Stimulated activated CD8-positive, alpha-beta memory T cell treated with anti-CD3 and anti-CD28 coated beads, Interleukin-2, amount 100 ng/mL, for 1 hour (primary cell): ENCODE data around the gene ASZ1.

Source experiments
- DNase-seq, 2 donors: peaks; one replicate each; pipeline ENCODE4 v3.0.0-alpha.2; 2020; ENCODE audit warnings: low read depth in 2 of 2

The ASZ1 gene

DNA sequence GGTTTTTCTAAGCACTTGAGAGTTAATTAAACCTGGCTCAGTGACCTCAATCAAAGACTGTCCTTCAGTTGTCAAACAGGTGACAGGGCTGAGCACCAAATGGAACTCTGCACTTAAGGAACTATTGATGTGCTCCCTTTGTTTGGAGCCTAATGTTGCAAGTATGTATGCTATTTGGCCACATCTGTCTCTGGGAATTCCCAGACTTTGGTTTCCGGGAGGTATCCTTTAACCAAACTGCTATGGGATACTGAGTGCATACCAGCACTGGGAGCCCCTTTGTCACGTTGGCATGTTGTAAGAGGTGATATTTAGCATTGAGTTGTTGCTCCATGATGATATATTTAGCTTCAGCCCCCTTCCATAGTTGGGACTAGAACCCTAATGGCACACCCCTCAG lies 25.2 kb downstream of the ASZ1 start:
- no peak for DNase-seq

- DNase-seq = no peak
Observed at GRCh38 chr7:117401293-117402002, 25.8 kb downstream of the ASZ1 start.

DNA sequence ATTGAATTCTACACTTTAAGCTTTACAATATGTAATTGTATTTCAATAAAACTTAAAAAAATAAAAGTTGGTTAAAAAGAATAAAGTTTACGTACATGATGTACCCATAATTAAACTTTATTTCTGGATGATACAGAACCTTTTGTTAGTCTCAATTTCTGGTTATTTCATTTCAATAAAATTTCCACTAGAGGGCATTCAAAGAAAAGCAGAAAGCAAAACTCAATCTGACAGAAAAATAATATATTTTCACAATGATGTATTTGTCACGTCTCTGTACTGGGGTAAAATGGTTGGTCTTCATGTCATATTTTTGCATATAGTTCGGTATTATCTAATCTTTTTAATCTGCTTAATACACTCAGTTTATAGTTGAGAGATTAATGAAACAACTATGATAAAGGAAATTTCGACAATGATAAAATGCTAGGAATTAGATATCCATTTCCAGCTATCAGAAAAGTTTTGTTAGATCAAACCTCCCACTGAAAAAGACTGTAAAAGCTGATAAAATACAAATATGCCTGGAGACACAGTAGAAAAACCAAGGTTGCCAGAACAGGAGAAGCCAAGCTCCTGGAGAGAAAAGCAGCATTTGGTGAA lies 27.4 kb downstream of the ASZ1 start:
- DNase-seq = no peak

- DNase-seq = no peak
Observed at GRCh38 chr7:117395743-117396142, 31.6 kb downstream of the ASZ1 start.

GRCh38 chr7:117393781-117394180 lies 33.5 kb downstream of the ASZ1 start:
- no peak for DNase-seq

DNA sequence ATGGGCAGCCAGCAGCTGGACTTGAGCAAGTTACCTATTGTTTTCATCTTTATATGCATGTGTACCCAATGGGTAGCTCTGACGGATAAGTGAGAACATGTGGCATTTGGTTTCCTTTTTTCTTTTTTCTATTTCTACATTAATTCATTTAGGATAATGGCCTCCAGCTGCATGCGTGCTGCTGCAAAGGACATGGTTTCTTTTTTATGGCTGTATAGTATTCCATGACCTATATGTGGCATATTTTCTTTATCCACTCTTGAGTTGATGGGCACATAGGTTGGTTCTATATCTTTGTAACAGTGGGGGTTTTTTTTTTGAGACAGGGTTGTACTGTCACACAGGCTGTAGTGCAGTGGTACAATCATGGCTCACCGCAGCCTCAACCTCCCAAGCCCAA lies 37.4 kb downstream of the ASZ1 start:
- DNase-seq = no peak

GRCh38 chr7:117386110-117386706 lies 41.1 kb downstream of the ASZ1 start:
- no peak for DNase-seq

DNA sequence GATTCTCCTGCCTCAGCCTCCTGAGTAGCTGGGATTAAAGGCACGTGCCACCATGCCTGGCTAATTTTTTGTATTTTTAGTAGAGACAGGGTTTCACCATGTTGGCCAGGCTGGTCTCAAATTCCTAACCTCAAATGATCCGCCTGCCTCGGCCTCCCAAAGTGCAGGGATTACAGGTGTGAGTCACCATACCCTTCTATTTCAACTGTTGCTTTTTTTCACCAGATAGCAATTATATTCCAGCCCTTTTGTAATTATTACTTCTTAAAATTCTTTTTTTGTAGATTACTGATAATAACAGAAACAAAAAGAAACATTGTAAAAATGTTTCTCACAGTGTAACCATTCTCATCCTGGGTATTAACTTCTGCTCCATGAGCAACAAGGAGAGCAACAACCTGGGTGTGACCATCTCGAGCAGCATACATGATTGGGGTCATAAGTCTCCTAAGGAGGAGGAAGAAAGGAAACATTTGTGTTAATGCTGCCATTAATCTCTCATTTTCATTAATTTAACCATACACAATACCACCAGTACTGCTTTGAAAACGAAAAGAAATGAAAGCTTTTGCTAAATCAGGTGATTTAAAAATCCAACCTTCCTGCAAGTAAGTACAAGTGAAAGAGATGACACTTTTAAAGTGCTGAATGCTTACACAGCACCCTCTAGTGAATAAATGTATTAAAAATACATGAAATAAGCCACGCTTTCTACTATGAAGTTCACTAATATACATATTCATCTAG lies 41.8 kb downstream of the ASZ1 start:
- DNase-seq = no peak

DNA sequence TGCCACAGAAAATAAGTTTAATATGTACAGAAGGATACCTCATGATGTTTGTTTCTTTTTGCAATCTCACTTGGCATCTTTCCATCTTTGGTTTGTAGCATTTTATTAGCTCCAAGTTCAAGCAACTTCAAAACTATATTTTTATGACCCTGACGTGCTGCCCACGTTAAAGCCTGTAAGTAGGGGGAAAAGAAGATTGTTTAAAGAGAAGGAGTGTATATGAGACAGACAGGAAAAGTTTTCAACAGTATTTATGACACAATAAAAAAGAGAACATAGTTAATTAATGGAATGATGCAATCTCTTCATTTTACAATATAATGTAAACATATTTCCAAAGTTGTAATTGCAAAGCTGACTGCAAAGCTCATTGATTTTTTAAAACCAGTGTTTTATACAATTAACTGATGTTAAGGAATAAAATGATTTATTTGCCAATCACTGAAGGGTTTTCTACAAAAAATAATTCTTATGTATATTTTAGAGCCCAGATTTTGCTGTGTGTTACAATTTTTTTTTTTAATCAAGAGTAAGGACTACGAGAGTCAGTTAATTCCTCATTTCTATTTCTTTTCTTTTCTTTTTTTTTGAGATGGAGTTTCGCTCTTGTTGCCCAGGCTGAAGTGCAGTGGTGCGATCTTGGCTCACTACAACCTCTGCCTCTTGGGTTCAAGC lies 42.5 kb downstream of the ASZ1 start:
- DNase-seq = no peak

DNA sequence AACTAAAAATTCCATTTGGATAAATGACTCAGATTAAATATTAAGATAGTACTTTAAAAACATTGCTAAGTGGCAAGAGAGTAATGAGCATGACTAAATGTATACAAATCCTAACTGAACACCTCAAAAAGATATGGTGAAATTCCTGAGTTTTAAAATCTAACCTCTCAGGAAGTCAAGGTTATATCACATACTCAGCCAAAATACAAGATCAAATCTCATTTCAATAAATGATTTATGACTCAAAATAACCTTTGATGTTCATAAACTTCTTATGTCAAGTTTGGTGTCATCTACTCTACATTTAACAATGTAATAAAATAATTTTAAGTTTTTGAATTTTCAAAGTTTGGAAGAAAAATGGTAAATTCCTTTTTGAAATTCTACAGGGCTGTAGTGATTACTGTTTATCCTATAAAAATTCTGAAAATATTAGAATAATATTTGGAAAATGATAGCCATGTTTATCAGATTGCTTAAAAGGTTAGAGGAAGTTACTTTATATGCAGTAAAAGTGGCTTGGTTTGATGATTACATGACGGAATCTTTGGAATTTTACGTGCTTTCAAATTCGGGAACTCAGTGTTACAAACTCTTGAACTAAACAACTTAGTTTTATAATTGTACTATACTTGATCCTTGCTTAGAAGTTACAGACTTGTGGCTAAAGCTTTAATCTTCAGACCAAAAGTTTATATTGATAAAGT lies 43.7 kb downstream of the ASZ1 start:
- DNase-seq = no peak

DNA sequence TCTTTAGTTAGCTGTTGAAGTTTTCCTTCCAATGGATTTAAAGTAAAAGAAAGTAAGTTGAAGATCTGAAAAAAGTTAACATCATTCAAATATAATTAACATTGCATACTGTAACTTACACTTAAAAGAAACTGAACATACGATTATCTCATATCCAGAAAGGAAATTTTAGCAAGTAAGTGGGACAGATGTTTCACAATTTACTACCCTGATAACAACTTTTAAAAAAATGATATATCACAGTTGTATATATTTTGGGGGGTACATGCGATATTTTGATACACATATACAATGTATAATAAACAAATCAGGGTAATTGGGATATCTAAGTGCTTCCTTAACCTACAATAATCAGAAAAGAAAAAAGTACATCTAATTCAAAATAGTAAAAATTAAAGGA lies 44.2 kb downstream of the ASZ1 start:
- no peak for DNase-seq

DNA sequence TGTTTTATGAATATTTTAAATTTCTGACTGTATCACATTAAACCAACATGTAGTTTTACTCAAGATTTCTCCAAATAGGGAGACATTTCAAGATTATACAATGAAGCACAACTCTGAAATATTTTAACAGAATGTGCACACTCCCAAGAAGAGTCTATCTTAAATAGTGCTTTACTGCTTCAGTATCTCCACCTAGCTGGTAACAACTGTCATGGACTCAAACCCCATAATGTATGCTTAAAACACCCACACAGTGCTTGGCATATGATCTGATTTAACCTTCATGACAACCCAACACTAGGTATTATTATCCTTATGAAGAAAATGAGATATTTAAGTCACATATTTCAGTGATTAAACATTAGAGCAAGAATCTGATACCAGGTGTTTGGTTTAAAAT lies 45.9 kb downstream of the ASZ1 start:
- DNase-seq = no peak

DNA sequence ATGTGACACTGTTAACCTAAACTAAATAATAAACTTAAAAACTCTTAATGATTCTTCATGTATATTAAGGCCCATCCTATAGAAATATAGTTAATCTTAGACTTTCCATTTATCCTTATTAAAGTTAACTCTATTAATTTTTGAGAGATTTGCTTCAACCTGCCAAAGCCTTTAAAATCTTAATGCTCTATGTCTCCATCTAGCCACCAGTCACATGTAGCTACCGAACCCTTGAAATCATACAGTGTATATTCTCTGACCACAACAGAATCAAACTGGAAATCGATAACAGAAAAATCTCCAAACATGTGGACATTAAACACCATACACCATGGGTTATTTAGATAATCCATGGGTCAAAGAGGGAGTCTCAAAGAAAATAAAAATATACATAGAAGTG lies 51.9 kb downstream of the ASZ1 start:
- DNase-seq = no peak

DNA sequence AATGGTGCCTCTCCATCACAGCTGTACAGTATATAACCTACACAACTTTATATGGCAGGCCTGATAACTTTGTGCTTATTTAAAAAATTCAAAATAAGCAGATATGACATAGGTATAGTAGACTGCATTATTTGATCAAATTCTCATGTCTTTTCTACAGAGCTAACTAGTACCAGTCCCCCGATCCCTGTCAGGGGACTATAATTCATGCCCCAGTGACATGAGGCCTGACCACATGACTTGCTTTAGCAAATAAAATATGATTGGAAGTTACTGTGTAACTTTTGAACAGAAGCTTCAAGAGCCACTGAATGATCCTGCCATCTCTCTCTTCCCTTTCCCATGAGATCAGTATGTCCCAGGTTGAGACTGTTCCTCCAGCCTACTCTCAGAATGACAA lies 55.2 kb downstream of the ASZ1 start:
- no peak for DNase-seq

DNA sequence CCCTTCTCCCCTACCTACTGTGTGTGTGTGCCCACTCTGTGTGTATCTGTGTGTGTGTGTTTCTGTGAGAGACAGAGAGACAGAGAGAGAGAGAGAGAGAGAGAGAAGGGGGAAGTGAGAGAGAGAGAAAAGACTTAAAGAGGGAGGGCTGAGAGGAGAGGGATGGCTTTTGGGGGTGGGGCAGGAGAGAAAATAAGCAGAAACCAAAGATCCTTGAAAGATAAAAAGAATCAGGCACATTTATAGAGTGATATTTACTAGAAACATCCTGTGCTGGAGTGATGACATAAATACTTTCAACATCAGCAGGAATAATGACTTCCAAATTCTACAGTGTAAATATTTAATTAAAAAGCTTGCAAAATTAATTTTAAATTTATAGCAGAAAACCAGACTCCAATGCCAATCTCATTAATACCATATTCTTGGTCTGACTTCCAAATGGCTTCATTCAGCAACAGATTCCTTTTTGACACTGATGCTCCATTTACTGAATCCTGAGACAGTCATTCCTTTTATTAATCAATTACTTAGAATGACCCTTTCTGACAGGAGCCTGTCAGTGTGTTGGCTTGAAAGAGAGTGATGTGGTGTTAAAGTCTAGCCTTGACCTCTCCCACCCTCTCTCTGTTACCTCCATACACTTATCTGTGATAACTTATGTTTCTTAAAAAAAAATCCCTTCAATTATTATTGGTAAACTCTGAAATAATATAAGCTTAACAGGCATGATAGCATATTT lies 62.8 kb downstream of the ASZ1 start:
- DNase-seq = no peak

DNA sequence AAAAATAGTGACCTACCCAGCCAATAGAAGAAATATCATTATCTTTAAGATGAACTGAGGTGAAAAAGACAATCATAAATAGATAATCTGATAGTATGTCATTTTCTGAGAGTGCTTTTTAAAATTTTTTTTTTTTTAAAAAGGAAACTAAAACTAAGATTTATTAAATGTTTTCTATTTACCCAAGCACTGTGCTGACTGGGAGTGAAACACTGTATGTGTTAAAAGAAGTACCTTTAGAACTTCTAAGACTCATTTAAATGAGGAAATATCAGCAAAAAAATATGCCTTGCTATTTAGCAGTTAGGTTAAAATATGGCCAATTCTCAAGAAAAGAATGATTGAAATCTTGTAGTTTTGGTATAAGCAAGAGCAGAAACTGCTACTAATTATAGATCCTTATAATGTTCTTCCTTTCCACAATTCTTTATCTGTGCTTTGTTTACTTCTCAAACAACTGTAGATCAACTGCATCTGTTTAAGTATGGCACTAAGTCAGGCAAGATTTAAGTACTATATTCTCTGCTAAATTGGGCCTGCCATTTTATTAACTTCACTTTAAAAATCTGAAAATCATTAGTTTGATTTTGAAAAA lies 64.9 kb downstream of the ASZ1 start:
- DNase-seq = no peak

DNA sequence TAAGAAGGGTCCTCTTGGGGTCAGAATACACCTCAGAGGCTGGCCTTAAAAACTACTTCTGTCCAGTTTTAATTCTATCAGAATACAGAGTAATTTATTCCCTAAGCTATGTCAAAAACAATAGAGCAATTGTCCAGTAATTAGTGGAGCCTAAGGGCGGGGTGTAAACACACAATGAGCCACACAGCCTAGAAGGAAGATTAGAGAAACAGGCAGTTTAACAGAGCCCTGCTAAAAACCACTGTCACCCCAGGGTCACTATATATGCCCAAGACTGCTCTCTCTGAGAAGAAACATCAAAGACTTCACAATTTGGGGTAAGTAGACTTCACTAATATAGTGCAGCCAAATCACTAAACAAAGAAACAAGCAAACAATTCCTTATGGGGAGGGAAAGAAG lies 77.3 kb downstream of the ASZ1 start:
- DNase-seq = no peak

GRCh38 chr7:117349570-117349969 lies 77.7 kb downstream of the ASZ1 start:
- no peak for DNase-seq

- DNase-seq = no peak
Observed at GRCh38 chr7:117347962-117348672, 79.2 kb downstream of the ASZ1 start.

DNA sequence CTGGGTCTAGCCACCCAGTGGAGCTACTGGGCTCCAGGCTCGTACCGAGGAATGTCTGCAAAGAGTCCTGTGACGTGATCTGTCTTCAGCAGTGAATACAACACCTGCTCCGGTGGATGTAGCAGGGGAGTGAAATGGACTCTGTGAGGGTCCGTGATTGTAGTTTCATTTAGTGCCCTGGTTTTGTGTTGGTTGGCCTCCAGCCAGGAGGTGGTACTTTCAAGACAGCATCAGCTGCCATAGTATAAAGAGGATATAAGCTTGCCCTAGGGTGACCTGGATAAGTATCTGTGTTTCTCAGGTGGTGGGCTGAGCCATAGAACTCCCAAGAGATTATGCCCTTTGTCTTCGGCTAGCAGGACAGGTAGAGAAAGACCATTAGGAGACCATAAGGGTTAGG lies 79.8 kb downstream of the ASZ1 start:
- no peak for DNase-seq
